Endothelial cell of umbilical vein (primary cell): ENCODE results near the gene ARMH4.

ENCODE experiments used
- CTCF ChIP-seq, 2 donors: IDR thresholded peaks; 1 replicate in 1 of 2; 2 replicates in 1 of 2; pipeline ENCODE4 v1.5.1; 2011; ENCODE audit warnings: low read length in 2 of 2, mild to moderate bottlenecking in 2 of 2, moderate library complexity in 2 of 2, control low read depth in 1 of 2, inconsistent platforms in 1 of 2, low read depth in 1 of 2; ENCODE audit not compliant: insufficient read depth in 1 of 2; ENCODE audit errors: extremely low read depth in 1 of 2
- JUN ChIP-seq: IDR thresholded peaks from 2 replicates; pipeline ENCODE4 v1.6.1; 2011; ENCODE audit warnings: borderline replicate concordance, low read depth; ENCODE audit not compliant: insufficient read length, insufficient read depth

- TF ChIP-seq CTCF (IDR thresholded peaks at IDR 0.05; ENCODE audit: extremely low read depth in 1 of 2, insufficient read depth in 1 of 2, low read depth in 1 of 2, low read length in 2 of 2) (no peak), JUN (no peak)
Observed at GRCh38 chr14:58108717-58109116, 43.3 kb downstream of the ARMH4 start.
